ENCODE measurements around the gene C9orf72.
"Not testable (repeated sequence)": the region's sequence is repeated elsewhere in the genome, so short reads cannot be mapped to it uniquely, and the experiment has no call there.

The C9orf72 gene

DNA sequence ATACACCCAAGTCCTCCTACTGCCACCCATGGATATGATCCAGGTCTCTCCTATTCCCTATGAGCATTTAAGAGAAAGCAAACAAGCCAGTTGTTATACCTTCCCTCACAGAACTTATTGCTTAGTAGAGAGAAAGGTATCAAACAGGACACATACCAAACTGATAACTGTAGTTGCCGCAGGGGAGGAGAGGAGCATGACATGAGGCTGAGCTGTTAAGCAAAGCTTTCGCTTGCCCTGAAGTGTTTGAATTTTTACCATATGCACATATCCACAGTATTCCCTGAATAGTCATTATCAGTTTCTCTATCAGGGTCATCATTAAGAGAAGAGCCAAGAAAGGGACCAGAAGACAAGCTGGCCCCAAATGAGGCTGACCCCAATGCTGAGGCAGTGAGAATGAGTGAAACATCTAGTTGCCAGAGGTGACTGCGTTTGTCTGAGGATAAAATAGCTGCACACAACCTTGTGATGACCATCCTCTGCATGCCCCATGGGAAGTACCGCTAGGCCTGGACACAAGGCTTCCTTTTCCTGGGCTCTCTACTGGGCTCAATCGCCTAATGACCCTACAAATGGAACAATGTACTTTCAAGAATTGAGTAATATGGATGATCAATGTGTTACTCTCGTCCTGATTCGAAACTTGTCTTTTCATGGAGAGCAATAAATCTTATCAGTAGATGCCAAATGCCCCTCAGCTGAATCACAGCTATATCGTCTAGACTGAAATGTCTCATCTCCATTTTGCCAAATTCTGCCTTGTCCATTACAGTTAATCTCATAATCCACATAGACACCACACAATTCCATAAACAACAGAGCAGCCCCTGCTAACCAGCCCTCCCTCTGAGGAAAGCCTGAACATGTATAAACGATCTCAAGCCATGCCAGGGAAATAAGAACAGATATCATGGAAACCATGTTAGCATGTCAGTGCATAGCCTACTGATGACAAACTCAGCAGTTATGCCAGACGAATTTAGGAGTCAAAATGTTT is 53.5 kb downstream of the C9orf72 start:
- DNase-seq, result no peak

DNA sequence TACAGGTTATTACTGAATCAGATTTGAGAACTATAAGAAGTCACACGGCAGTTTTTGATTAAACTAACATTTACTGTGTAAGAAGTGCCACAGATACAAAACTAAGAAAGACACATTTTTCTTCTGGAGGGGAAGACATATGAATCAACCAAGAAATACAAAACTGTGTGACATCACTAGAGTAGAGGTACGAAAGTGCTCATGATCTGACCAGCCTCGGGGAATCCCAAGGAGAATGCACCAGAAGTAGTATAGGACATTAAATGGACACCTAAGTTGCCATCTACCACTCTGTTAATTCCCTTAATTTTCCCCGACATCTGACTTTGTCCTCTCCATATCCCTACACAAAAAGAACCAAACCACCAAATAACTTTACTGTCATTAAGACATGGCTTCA is 54.5 kb downstream of the C9orf72 start:
- no peak for DNase-seq

DNA sequence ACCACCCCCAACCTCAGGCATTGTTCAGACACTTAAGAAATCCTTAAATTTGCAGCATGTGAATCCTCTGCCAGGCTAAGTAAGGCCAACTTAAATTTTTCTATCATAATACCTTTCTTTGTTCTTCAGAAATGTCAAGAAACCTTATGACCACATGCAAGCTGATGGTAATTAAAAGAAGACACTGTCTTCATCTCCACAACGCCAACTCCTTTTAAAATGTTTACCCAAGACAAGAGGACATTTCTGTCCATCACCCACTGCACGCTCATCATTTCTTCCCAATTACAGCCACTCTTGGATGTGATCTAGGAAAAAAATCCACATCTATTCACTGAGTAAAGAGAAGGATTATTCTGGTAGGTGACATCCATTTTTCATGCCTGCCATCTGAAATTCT is 55.3 kb downstream of the C9orf72 start:
- DNase-seq, result no peak

DNA sequence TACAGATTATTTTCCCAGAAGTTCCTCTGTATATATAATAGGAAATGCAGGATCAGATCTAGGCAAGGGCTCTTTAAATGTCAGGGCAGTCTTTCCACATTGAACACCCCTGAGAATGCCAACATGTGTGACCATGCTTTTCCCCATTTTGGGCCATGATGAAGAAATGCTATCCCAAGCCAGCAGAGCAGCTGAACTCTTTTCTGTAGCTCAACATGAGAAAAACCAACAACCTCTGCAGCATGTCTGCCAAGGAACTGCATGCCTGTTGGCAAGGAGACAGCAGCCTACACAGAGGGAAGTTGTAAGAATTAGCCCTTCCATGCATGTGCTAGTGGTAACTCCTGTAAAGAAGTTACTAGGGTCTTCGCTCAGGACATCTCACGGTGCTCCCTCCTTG is 58.7 kb downstream of the C9orf72 start:
- DNase-seq, result peak in 1 of 51 donors; percentile 16

DNA sequence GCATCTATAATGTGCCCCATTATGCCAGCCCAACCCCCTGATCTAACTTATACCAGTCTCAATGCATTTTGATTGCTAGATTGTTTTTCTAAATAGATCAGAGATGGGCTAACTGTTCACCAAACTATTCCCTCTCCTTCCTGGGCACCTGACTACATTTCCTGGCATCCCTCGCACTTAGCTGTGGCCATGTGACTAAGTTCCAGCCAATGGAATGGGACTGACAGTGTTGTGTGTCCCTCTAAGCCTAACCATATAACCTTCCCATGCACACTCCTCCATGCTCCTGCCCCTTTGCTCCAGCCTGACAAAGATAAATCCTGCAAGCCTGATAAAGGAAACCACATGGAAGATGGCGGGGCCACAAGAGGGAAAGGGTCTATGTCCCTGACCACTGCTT is 61.5 kb downstream of the C9orf72 start:
- no peak for DNase-seq

DNA sequence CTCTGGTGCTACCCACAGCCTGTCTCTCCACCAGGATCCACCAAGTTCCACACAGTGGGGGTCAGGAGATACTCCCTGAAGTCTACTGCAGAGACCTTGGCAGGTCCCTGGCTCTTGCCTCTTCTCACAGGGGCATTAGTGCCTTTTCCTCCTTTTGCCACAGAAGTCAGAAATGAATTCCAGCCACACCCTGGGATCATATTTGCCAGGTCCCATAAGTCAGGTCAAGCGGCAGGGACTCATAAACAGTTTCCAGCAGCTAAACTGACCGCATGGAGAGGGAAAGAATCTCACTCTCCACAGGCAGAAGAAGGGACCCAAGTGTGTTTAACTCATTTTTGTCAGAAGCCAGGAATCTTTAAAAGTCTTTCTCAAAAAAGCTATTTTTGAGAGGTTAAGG is 62.5 kb downstream of the C9orf72 start:
- DNase-seq, result no peak

DNA sequence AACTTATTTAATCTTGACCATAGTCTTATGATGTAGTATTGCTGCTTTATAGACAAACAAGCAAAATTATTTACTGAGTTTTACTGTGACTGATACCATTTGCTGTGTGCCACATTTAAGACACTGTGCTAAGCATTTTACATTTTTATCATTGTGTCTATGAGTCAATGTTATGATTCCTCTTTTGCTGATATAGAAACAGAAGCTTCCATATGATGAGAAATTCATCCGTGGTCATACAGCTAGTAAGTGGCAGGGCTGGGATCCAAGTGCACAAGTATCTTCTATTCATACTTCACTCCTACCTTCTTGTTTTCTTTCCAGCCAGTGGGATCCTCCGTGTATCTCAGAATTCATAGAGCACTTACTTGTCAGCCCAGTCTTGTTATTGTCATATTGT is 66.3 kb downstream of the C9orf72 start:
- no peak for DNase-seq

DNA sequence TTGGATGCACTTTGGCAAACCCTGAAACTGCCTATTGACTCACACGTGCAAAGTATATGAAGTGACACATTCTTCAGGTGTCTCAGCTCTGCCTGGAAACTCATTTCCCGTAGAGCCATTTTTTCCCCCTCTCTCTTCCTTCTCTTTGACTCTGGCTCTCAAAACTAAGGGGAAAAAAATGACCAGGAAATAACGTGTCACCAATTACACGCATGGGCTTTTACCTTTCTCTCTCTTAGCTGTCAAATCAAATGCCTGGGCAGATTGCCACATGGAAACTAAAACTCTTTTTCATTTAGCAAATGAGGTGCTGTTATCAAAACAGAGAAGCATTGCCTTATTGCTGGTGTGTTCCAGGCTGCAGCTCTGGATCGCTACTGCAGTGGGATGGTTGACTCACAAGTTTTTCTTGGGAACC is 67.5 kb downstream of the C9orf72 start:
- no peak for DNase-seq

DNA sequence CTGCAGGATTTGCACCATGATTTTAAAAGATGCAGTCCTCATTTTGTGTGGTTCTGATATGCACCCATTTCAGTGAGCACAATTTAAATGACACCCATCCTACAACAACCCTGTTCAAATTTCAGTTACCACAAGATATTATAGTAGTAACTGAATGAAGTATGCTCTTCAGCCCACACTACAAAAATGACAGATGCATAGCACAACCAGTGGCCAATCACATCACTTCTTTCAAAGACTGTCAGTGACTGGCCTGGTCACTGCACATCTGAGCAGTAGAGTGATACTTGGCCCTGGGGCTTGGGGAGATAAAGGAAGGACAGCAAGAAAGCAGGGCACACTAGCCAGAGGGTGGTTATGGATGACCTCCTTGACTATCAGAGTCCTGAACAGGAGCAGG is 69.0 kb downstream of the C9orf72 start:
- DNase-seq, result no peak

DNA sequence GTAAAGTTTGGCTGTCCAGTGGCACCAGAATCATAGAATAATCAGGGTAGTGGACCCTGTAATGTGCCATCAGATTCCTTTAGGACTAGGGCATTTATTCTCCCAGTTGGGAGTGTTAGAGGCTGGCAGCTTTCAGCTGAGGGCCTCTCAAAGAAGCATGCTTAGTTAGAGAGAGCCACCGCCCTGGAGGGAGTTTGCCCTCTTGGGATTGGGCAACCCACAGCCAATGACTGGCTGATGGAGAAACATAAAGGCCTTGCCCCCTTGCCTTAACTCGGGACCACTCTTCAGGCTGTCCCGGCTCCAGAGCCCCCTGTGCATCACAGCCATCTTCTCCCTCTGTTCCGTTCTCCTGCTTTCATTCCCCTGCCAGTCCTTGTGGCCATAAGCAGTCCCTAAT is 69.7 kb downstream of the C9orf72 start:
- DNase-seq, result no peak

DNA sequence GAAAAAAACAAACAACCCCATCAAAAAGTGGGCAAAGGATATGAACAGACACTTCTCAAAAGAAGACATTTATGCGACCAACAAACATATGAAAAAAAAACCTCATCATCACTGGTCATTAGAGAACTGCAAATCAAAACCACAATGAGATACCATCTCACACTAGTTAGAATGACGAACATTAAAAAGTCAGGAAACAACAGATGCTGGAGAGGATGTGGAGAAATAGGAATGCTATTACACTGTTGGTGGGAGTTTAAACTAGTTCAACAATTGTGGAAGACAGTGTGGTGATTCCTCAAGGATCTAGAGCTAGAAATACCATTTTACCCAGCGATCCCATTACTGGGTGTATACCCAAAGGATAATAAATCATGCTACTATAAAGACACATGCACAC is 72.4 kb downstream of the C9orf72 start:
- DNase-seq, result not testable (repeated sequence)

DNA sequence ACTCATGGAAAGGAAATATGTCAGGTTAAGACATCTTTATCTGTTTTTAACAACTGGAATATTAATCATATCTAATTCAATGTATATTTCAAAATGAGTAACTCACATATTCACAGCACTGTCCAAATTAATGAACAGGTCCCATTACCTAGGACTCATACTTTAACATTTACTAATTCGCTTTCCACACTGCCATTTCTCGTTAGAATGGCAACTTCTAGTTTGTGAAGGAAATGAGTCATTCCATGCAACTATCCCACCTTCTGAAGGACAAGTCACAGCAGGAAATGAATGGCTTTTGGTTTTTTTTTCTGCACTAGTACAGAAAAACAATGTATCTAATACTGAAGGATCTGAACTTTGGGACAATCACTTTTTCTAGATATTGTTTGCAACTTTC is 73.8 kb downstream of the C9orf72 start:
- no peak for DNase-seq

DNA sequence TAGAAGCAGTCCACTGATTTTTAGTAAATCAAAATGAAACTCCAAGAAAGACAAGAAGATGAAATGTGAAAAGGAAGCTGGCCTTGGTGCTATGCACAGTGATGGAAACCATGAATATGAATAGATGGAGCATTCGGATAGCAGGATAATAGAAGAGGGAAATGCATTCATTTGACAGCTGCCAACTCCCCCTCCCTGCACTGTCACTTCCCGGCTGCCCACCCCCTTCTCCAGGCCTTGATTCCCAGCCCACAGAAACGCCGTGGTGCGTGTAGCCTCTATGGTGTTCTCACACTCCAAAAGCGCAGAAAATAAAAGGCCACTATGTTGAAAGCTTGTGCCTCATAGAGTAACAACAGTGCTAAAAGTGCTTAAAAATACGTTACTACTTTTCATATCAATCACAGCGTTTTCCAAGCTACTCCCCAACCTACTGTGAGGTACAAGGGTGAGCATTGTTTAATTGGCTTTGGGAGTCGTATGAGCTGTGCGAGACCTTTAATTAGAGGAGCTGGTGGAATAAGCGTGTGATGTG is 75.3 kb downstream of the C9orf72 start:
- DNase-seq, result peak in 36 of 51 donors; percentile 4 to 73 (median 32)

All from hypothalamus (tissue), 51 donors.